ENCODE data around the gene LBX2.

DNA sequence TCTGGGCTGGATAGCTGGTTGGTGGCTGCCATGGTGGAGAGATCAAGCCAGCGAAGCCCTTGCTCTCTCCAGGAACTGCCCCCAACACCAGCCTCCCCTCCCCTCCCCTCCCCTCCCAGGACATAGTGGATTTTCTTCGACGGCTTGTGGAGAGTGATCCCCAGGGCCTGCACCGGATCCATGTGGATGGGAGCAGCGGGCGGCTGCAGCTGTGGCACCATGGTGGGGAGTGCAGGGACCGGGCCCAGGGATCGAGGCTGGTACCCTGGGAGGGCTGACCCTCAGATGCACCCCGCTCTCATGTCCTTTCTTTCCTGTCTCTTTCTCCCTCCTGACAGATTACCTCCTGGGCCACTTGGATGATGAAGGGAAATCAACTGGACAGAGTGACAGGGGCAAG, 9.5 kb downstream of the LBX2 start:
- no peak for TF ChIP-seq BACH2 (CRISPR knock-in tag; IDR thresholded peaks at IDR 0.05; ENCODE audit: borderline replicate concordance)
- TF ChIP-seq RARB (CRISPR knock-in tag; IDR thresholded peaks at IDR 0.05) = no peak
- TF ChIP-seq ZFP3 (CRISPR knock-in tag; IDR thresholded peaks at IDR 0.05) = no peak
- TF ChIP-seq, protein P1, sequence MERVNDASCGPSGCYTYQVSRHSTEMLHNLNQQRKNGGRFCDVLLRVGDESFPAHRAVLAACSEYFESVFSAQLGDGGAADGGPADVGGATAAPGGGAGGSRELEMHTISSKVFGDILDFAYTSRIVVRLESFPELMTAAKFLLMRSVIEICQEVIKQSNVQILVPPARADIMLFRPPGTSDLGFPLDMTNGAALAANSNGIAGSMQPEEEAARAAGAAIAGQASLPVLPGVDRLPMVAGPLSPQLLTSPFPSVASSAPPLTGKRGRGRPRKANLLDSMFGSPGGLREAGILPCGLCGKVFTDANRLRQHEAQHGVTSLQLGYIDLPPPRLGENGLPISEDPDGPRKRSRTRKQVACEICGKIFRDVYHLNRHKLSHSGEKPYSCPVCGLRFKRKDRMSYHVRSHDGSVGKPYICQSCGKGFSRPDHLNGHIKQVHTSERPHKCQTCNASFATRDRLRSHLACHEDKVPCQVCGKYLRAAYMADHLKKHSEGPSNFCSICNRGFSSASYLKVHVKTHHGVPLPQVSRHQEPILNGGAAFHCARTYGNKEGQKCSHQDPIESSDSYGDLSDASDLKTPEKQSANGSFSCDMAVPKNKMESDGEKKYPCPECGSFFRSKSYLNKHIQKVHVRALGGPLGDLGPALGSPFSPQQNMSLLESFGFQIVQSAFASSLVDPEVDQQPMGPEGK (CRISPR knock-in tag; IDR thresholded peaks at IDR 0.05; ENCODE audit: borderline replicate concordance) = no peak
- TF ChIP-seq CSRNP3 (CRISPR knock-in tag; IDR thresholded peaks at IDR 0.05) = no peak
- no peak for TF ChIP-seq GLIS3 (CRISPR knock-in tag; IDR thresholded peaks at IDR 0.05)
